Ureter (tissue), 1 donor: ENCODE results near the gene KCNT1. TPM values are rescaled to one million over a fixed set of nuclear protein-coding genes. Genes with fewer than 3 reads are reported as not detected.
"Not testable (repeated sequence)": the region's sequence is repeated elsewhere in the genome, so short reads cannot be mapped to it uniquely, and the experiment has no call there.

Experiments
- DNase-seq: peaks from one replicate; pipeline ENCODE4 v3.0.0-alpha.2; 2020; ENCODE audit warnings: low spot score
- total RNA-seq: library from RNA; stranded (reverse); gene quantifications from one replicate; pipeline ENCODE4 v1.2.4, GENCODE V29; 2023
- donor health status: DM: yes; HTN: yes; CAD: no.

The KCNT1 gene
- 0.83 TPM for total RNA-seq

GRCh38 chr9:135701959-135702721 is at the start of gene KCNT1:
KCNT1 (plus strand) TSS chr9:135702185; CDS start chr9:135702259, 74 bp downstream.
- no peak for DNase-seq

- DNase-seq = no peak
Observed at GRCh38 chr9:135655317-135655716, 46.7 kb upstream of the KCNT1 start.

- DNase-seq = no peak
Observed at GRCh38 chr9:135657416-135657815, 44.6 kb upstream of the KCNT1 start.

- DNase-seq = no peak
Observed at GRCh38 chr9:135659252-135659651, 42.7 kb upstream of the KCNT1 start.

- no peak for DNase-seq
Observed at GRCh38 chr9:135660407-135660806, 41.6 kb upstream of the KCNT1 start.

GRCh38 chr9:135661816-135662560 is 40.0 kb upstream of the KCNT1 start:
- peak; percentile 18 for DNase-seq

- no peak for DNase-seq
Observed at GRCh38 chr9:135662758-135663450, 39.1 kb upstream of the KCNT1 start, which contains the start of gene LCN9. LCN9 (plus strand) TSS chr9:135663309; CDS start chr9:135663322, 13 bp downstream.

GRCh38 chr9:135663451-135663770 is 38.6 kb upstream of the KCNT1 start:
- DNase-seq = no peak

GRCh38 chr9:135663857-135664256 is 38.1 kb upstream of the KCNT1 start:
- no peak for DNase-seq

- DNase-seq = no peak
Observed at GRCh38 chr9:135664266-135664665, 37.7 kb upstream of the KCNT1 start.

- DNase-seq = no peak
Observed at GRCh38 chr9:135664801-135665794, 36.9 kb upstream of the KCNT1 start.

- DNase-seq = no peak
Observed at GRCh38 chr9:135665795-135666189, 36.2 kb upstream of the KCNT1 start.

- no peak for DNase-seq
Observed at GRCh38 chr9:135666534-135667462, 35.2 kb upstream of the KCNT1 start.

GRCh38 chr9:135667463-135668001 is 34.5 kb upstream of the KCNT1 start:
- no peak for DNase-seq

- DNase-seq = not testable (repeated sequence)
Observed at GRCh38 chr9:135669018-135669417, 33.0 kb upstream of the KCNT1 start.

- no peak for DNase-seq
Observed at GRCh38 chr9:135669616-135670285, 32.2 kb upstream of the KCNT1 start.

- DNase-seq = no peak
Observed at GRCh38 chr9:135670721-135671590, 31.0 kb upstream of the KCNT1 start.

GRCh38 chr9:135671591-135672041 is 30.4 kb upstream of the KCNT1 start:
- DNase-seq = no peak
